ENCODE results near the gene DOCK9. TPM values are rescaled to one million over a fixed set of nuclear protein-coding genes. Genes with fewer than 3 reads are reported as not detected.

DOCK9 gene
- total RNA-seq, 1 experiment from 2014 or later: 31.7 TPM

DNA sequence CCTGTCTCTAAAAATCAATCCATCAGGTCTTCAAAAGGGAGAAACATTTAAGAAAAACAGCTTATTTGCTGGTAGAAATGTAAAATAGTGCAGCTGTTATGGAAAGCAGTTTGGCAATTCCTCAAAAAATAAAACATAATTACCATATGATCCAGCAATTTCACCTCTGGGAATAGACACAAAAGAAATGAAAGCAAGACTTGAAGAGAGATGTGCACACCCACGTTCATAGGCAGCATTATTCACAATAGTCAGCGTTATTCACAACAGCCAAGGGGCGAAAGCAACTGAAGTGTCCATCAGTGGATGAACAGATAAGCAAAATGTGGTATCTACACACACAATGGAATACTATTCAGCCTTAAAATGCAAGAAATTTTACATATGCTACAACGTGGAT lies 45.1 kb upstream of the DOCK9 start:
- Histone ChIP-seq H3K4me2 (ENCODE audit: low read length) (no peak overlapping the region), H3K4me1 (ENCODE audit: insufficient read depth, low read length) (peaks cover 27% of the 10 kb centered on the region), H3K27me3 (ENCODE audit: low read length) (no peaks in the 10 kb centered on the region), H3K27ac (ENCODE audit: low read length) (no peak overlapping the region), H2AFZ (ENCODE audit: low read length) (no peak overlapping the region), H3K79me2 (ENCODE audit: low read length) (peaks cover 31% of the 10 kb centered on the region), H3K4me3 (ENCODE audit: low read length) (no peak overlapping the region), H3F3A (ENCODE audit: low read length, unreplicated experiment) (no peaks in the 10 kb centered on the region), H3K36me3 (ENCODE audit: low read depth, low read length) (no peaks in the 10 kb centered on the region), H3K9me2 (replicated peaks; ENCODE audit: low read length) (no peaks in the 10 kb centered on the region), H3K9ac (ENCODE audit: low read length) (no peak overlapping the region), H4K20me1 (ENCODE audit: low read length) (no peaks in the 10 kb centered on the region), H3K9me3 (ENCODE audit: low read length) (no peaks in the 10 kb centered on the region)
- no peak for ATAC-seq
- intact Hi-C loops (cut with micrococcal nuclease): no loop called here
- no peak for TF ChIP-seq EZH2phosphoT487 (IDR thresholded peaks at IDR 0.05; ENCODE audit: borderline replicate concordance, low read length)
- TF ChIP-seq EZH2 (IDR thresholded peaks at IDR 0.05; ENCODE audit: low read length, unreplicated experiment): no peak
- TF ChIP-seq, protein P1, sequence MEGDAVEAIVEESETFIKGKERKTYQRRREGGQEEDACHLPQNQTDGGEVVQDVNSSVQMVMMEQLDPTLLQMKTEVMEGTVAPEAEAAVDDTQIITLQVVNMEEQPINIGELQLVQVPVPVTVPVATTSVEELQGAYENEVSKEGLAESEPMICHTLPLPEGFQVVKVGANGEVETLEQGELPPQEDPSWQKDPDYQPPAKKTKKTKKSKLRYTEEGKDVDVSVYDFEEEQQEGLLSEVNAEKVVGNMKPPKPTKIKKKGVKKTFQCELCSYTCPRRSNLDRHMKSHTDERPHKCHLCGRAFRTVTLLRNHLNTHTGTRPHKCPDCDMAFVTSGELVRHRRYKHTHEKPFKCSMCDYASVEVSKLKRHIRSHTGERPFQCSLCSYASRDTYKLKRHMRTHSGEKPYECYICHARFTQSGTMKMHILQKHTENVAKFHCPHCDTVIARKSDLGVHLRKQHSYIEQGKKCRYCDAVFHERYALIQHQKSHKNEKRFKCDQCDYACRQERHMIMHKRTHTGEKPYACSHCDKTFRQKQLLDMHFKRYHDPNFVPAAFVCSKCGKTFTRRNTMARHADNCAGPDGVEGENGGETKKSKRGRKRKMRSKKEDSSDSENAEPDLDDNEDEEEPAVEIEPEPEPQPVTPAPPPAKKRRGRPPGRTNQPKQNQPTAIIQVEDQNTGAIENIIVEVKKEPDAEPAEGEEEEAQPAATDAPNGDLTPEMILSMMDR (conservative IDR thresholded peaks at IDR 0.05; ENCODE audit: low read depth, low read length): no peak
- ChIA-PET CTCF (no interaction called here), POLR2A (ENCODE audit: unreplicated experiment) (no interaction called here)
- no TSS peak for BruUV-seq (replicated peaks)
- DNase-seq: no peak

DNA sequence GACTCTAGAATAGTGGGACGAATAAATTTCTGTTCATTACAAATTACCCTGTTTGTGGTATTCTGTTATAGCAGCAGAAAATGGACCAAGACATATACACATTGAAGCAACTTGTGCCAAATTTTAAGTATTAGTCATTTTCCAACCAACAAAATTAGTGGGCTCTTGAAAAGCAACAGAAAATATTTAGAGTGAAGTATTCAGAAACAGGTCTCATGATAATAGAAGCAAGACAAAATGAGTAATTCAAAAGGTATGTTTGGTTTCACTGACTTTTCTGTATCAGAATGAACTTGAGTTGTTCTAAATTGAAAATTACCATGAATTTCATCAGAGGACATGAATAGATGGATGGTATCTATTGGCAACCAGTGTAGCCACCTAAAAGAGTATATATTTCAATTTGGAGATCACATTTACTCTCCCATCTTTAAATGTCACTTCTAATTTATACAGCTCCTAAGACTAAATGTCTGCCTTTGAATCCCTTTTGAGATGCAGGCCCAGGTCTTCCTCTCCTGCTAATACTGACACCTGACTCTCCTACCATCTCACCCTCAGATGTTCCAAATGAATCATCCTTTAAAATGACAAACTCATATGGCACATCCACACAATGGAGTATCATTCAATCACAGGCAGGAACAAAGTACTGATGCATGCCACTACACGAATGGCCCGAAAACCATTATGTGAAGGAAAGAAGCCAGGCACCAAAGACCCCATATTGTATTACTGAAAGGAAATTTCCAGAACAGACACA lies 40.7 kb upstream of the DOCK9 start:
- no peak for TF ChIP-seq EZH2phosphoT487 (IDR thresholded peaks at IDR 0.05; ENCODE audit: borderline replicate concordance, low read length)
- TF ChIP-seq, protein P1 (conservative IDR thresholded peaks at IDR 0.05; ENCODE audit: low read depth, low read length): no peak
- TF ChIP-seq EZH2 (IDR thresholded peaks at IDR 0.05; ENCODE audit: low read length, unreplicated experiment): no peak
- Histone ChIP-seq H3K4me3 (ENCODE audit: low read length) (no peak overlapping the region), H3K79me2 (ENCODE audit: low read length) (peaks cover 7% of the 10 kb centered on the region), H4K20me1 (ENCODE audit: low read length) (no peaks in the 10 kb centered on the region), H3K9ac (ENCODE audit: low read length) (no peak overlapping the region), H3K27me3 (ENCODE audit: low read length) (no peaks in the 10 kb centered on the region), H3K9me3 (ENCODE audit: low read length) (no peaks in the 10 kb centered on the region), H3K36me3 (ENCODE audit: low read depth, low read length) (no peaks in the 10 kb centered on the region), H2AFZ (ENCODE audit: low read length) (no peak overlapping the region), H3K4me1 (ENCODE audit: insufficient read depth, low read length) (peaks cover 10% of the 10 kb centered on the region; the same call in 1 of the 2 replicates), H3K27ac (ENCODE audit: low read length) (no peak overlapping the region), H3K4me2 (ENCODE audit: low read length) (no peak overlapping the region), H3K9me2 (replicated peaks; ENCODE audit: low read length) (no peaks in the 10 kb centered on the region), H3F3A (ENCODE audit: low read length, unreplicated experiment) (no peaks in the 10 kb centered on the region)
- POLR2A ChIA-PET (ENCODE audit: unreplicated experiment): interaction anchor here (0.6 kb wide), 1 partner anchor 702 kb away, joined by 3 read pairs; no protein-coding TSS in a partner anchor
- BruUV-seq (replicated peaks): no TSS peak
- ATAC-seq: peak; percentile 67
- peak; percentile 35 for DNase-seq
- CTCF ChIA-PET: no interaction called here
- intact Hi-C loops (cut with micrococcal nuclease): no loop called here
